ENCODE data around the gene DNAJC19.

DNAJC19 gene

GRCh38 chr3:180989291-180990163 is at the start of gene DNAJC19:
Gene DNAJC19, minus strand, starts transcription at chr3:180989736. Its CDS starts 134 bp downstream, at chr3:180989602.
- ChIA-PET CTCF (interaction anchor here (1.3 to 1.4 kb wide), 2 partner anchors 9 to 77 kb away, joined by 4 to 5 read pairs; partner anchors contain the start of gene FXR1), POLR2A (no interaction called here)
- DNase-seq (ENCODE audit: extremely low spot score): peak; percentile 89
- TF ChIP-seq CTCF (IDR thresholded peaks at IDR 0.05; ENCODE audit: control extremely low read depth, extremely low read depth, low read depth, missing control alignments): no peak

GRCh38 chr3:181030948-181031347 is 41.4 kb upstream of the DNAJC19 start:
- CTCF ChIA-PET: no interaction called here
- DNase-seq (ENCODE audit: extremely low spot score): no peak
- no peak for TF ChIP-seq CTCF (IDR thresholded peaks at IDR 0.05; ENCODE audit: control extremely low read depth, extremely low read depth, low read depth, missing control alignments)
- POLR2A ChIA-PET: no interaction called here

GRCh38 chr3:181025204-181025603 is 35.7 kb upstream of the DNAJC19 start:
- ChIA-PET POLR2A (no interaction called here), CTCF (no interaction called here)

GRCh38 chr3:181017690-181018089 is 28.2 kb upstream of the DNAJC19 start:
- CTCF ChIA-PET: no interaction called here
- POLR2A ChIA-PET: no interaction called here
- no peak for DNase-seq (ENCODE audit: extremely low spot score)
- no peak for TF ChIP-seq CTCF (IDR thresholded peaks at IDR 0.05; ENCODE audit: control extremely low read depth, extremely low read depth, low read depth, missing control alignments)

More at GRCh38 chr3:181025204-181025603, 35.7 kb upstream of the DNAJC19 start:
- TF ChIP-seq CTCF (IDR thresholded peaks at IDR 0.05; ENCODE audit: control extremely low read depth, extremely low read depth, low read depth, missing control alignments): no peak
- DNase-seq (ENCODE audit: extremely low spot score): no peak

DNA sequence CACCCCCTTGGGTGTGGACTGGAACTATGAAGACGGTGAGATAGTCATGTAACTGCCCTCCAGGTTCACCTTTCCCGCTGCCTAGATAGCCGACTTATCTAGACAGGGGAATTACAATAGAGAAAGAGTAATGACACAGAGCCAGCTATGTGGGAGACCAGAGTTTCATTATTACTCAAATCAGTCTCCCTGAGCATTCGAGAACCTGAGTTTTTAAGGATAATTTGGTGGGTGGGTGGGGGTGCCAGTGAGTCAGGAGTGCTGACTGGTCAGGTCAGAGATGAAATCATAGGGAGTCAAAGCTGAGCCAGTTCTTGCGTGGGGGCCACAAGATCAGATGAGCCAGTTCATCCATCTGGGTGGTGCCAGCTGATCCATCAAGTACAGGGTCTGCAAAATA is 19.7 kb upstream of the DNAJC19 start:
- no peak for TF ChIP-seq CTCF (IDR thresholded peaks at IDR 0.05; ENCODE audit: control extremely low read depth, extremely low read depth, low read depth, missing control alignments)
- POLR2A ChIA-PET: no interaction called here
- CTCF ChIA-PET: no interaction called here
- DNase-seq (ENCODE audit: extremely low spot score): no peak

GRCh38 chr3:181008796-181009195 is 19.3 kb upstream of the DNAJC19 start:
- TF ChIP-seq CTCF (IDR thresholded peaks at IDR 0.05; ENCODE audit: control extremely low read depth, extremely low read depth, low read depth, missing control alignments): no peak
- POLR2A ChIA-PET: no interaction called here
- DNase-seq (ENCODE audit: extremely low spot score): no peak
- CTCF ChIA-PET: no interaction called here
